ENCODE results near the gene VTA1.

The VTA1 gene

GRCh38 chr6:142171351-142171750 is 24.3 kb downstream of the VTA1 start:
- DNase-seq (ENCODE audit: low read depth) = no peak
- no peak overlapping the region for H3K4me3 ChIP-seq (ENCODE audit: low read length)
- TF ChIP-seq CTCF (conservative IDR thresholded peaks at IDR 0.05; ENCODE audit: low read depth, low read length) = no peak

- no peak overlapping the region for H3K4me3 ChIP-seq (ENCODE audit: low read length)
- TF ChIP-seq CTCF (conservative IDR thresholded peaks at IDR 0.05; ENCODE audit: low read depth, low read length) = no peak
- DNase-seq (ENCODE audit: low read depth) = no peak
These were observed 25.7 kb downstream of the VTA1 start for GRCh38 chr6:142172758-142173157.

GRCh38 chr6:142173980-142174379 is 26.9 kb downstream of the VTA1 start:
- H3K4me3 ChIP-seq (ENCODE audit: low read length) = no peak overlapping the region
- no peak for DNase-seq (ENCODE audit: low read depth)
- no peak for TF ChIP-seq CTCF (conservative IDR thresholded peaks at IDR 0.05; ENCODE audit: low read depth, low read length)

GRCh38 chr6:142174703-142175102 is 27.6 kb downstream of the VTA1 start:
- H3K4me3 ChIP-seq (ENCODE audit: low read length) = no peak overlapping the region

GRCh38 chr6:142178129-142178528 is 31.1 kb downstream of the VTA1 start:
- no peak for DNase-seq (ENCODE audit: low read depth)
- TF ChIP-seq CTCF (conservative IDR thresholded peaks at IDR 0.05; ENCODE audit: low read depth, low read length) = no peak
- no peak overlapping the region for H3K4me3 ChIP-seq (ENCODE audit: low read length)

More at GRCh38 chr6:142174703-142175102, 27.6 kb downstream of the VTA1 start:
- TF ChIP-seq CTCF (conservative IDR thresholded peaks at IDR 0.05; ENCODE audit: low read depth, low read length) = no peak
- DNase-seq (ENCODE audit: low read depth) = no peak

GRCh38 chr6:142182004-142182403 is 34.9 kb downstream of the VTA1 start:
- TF ChIP-seq CTCF (conservative IDR thresholded peaks at IDR 0.05; ENCODE audit: low read depth, low read length) = no peak
- no peak for DNase-seq (ENCODE audit: low read depth)
- H3K4me3 ChIP-seq (ENCODE audit: low read length) = no peak overlapping the region

GRCh38 chr6:142183351-142183750 is 36.3 kb downstream of the VTA1 start:
- no peak overlapping the region for H3K4me3 ChIP-seq (ENCODE audit: low read length)
- no peak for DNase-seq (ENCODE audit: low read depth)
- no peak for TF ChIP-seq CTCF (conservative IDR thresholded peaks at IDR 0.05; ENCODE audit: low read depth, low read length)

Data from retinal pigment epithelial cell (primary cell).